GM18519 (cell line): Measurements from ENCODE around the gene BUD31.
"Not testable (repeated sequence)": the region's sequence is repeated elsewhere in the genome, so short reads cannot be mapped to it uniquely, and the experiment has no call there.

Experiments
- ATAC-seq: cut with Tn5 transposase; IDR thresholded peaks from one replicate; pipeline ENCODE4 v1.9.1; 2021; ENCODE audit warnings: mild to moderate bottlenecking, moderate library complexity; ENCODE audit not compliant: unreplicated experiment, low FRiP score

The BUD31 gene

DNA sequence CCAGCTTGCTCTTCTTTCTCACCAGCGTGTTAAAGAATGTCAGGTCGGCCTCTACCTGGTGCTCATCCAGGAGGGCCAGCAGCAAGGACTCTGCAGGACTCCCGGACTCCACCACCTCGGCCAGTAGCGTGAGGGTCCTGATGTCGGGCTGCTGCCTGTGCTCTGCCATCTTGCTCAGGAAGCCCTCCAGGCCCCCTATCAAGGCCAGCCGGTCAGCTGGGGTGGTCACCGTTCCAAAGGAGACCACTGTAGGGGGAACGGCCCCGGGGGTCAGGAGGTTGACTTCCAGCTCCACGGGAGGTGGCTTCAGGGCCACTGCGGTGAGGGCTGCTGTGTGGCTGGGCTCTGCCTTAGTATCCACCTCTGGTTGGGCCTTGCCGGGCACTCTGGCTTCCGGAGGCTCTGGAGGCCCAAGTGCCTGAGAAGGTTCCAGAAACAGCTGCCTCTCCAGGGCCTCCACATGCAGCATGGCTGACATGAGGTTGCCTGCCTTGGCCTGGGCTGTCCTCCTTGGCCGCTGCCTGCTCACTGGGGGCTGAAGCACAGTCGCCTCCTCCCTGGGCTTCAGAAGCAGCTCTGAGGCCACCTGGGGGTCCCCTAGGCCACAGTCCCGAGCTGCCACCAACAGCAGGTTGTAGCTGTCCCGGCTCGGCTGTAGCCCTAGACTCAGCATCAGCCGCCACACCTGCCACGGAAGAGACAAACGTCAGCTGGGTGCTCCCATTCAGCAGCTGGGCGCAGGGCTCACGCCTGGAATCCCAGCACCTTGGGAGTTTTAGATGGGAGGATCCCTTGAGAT lies 16.4 kb downstream of the BUD31 start:
- ATAC-seq, result no peak

DNA sequence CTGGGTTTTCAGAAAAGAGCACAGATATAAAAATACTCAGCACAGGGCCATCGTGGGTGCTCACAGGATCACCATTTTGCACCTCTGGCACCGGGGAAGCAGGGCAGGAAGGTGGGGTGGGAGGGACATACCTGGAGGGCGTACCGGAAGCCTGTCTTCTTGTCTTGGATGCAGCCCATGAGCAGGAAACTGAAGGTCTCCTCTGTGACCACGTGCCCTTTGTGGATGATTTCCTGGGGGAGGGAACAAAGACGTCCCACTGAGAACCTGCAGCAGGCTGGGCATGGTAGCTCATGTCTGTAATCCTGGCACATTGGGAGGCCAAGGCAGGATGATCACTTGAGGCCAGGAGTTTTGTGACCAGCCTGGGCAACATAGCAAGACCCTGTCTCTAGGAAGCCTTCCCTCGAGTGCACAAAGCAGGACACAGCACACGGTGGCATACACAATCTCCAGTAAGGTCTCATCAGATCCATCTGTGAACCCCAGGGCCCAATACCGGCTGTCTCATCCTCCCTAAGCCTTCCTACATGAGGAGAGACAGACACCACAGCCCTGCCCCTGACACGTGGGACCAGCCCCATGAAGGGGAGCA lies 20.3 kb downstream of the BUD31 start:
- no peak for ATAC-seq

DNA sequence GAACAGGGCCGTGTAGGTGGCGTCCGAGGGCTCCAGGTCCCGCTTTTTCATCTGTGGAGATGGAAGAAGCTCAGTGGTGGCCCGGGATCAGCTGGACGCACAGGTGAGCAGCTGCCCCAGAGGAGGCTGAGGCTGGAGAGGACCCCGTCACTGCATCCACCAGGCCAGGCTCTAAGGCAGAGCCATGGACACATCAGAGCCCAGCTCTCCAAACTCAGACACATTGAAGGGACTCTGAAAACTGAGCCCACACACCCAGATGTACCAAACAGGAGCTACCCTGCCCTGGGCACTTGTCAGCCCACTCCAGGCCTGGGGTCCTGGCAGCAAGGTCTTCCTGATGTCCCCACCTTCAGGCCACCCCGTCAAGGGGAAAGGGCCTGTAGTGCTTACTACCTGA lies 21.0 kb downstream of the BUD31 start:
- no peak for ATAC-seq

DNA sequence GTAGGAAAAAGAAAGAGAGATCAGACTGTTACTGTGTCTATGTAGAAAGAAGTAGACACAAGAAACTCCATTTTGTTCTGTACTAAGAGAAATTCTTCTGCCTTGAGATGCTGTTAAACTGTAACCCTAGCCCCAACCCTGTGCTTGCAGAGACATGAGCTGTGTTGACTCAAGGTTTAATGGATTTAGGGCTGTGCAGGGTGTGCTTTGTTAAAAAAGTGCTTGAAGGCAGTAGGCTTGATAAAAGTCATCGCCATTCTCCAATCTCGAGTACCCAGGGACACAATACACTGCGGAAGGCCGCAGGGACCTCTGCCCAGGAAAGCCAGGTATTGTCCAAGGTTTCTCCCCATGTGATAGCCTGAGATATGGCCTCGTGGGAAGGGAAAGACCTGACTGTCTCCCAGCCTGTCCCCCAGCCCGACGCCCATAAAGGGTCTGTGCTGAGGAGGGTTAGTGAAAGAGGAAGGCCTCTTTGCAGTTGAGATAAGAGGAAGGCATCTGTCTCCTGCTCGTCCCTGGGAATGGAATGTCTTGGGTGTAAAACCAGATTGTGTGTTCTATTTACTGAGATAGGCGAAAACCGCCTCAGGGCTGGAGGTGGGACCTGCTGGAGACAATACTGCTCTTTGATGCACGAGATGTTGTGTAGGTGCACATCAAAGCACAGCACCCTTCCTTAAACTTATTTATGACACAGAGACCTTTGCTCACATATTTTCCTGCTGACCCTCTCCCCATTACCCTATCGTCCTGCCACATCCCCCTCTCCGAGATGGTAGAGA lies 23.2 kb downstream of the BUD31 start:
- ATAC-seq, result not testable (repeated sequence)

DNA sequence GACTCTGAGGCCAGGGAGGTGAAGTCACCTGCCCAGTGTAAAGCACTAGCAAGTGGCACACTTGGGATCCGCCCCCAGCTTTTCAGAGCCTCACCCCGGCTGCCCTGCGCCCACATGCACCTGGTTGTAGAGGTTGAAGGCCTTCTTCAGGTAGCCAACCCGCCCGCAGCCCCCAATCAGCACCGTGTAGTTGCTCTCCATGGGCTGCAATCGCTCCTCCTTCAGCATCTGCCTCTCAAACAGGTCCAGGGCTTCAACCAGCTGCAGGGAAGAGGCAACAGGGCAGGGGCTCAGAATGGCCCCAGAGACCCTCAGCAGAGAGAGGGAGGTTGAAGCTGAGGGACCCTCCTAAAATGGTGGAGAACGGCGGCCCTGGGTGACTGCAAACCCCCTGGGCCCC lies 24.4 kb downstream of the BUD31 start:
- ATAC-seq, result no peak

DNA sequence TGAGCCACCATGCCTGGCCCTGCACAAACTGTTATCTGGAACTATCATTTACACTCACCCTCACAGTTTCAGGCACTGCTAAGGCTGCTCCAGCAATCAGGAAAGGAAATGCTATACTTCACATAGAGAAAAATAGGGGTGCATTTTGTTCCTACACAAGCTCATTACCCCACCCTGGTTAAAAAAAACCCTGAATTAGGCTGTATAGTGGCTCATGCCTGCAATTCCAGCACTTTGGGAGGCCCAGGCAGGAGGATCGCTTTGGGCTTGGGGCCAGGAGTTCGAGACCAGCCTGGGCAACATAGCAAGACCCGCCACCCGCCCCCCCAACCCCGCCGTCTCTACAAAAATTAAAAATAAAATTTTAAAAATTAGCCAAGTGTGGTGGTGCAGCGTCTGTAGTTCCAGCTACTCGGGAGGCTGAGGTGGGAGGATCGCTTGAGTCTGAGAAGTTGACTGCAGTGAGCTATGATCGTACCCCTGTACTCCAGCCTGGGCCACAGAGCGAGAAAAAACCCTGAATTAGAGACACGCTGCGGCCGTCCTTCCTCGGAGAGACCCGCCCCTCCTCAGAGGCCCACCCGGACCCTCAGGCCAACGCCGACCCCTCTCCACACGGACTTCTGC lies 29.3 kb downstream of the BUD31 start:
- no peak for ATAC-seq

DNA sequence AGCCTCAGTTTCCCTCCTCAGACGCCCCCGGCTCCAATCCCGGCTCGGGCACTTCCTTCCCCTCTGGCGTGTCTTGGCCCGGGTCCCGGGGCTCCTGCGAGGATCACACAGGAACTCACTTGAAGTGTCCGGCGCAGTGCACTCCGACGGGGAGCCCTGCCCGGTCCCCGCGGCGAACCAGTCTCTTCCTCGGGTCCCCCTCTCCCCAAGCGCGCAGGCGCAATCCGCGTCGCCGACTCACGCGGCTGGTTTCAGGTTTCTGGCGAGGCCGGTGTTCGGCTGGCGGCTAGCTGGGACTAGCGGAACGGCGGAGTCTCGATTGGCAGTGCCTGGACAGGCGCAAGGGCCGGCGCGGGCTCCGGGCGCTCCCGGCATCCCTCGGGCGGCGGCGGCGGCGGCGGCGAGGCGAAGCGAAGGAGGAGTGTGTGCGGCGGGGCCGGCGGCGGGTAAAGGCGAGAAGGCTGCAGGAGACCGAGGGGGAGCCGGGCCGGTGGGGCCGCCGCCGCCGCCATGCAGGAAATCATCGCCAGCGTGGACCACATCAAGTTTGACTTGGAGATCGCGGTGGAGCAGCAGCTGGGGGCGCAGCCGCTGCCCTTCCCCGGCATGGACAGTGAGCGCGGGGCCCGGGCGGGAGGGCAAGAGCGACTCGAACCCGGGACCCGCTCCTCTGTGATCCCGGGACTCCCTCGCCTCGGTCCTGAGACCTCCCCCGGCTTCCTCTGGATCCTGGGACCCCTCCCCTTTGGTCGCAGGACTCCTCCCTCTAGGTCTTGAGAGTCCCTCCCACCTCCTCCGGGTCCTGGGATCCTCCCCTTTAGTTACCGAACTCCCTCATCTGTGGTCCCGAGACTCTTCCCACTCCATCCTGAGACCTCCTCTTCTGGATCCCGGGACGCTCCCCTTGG lies 30.1 kb downstream of the BUD31 start, which contains the start of the genes CPSF4 and PTCD1:
CPSF4 (plus strand) TSS at position 371 of the 908 bp plus-strand sequence; CDS start at position 511, 140 bp downstream.
PTCD1 (minus strand) TSS at position 226 of the 908 bp plus-strand sequence. CDS start 3,556 bp downstream, outside the sequence.
- peak; percentile 86 for ATAC-seq

DNA sequence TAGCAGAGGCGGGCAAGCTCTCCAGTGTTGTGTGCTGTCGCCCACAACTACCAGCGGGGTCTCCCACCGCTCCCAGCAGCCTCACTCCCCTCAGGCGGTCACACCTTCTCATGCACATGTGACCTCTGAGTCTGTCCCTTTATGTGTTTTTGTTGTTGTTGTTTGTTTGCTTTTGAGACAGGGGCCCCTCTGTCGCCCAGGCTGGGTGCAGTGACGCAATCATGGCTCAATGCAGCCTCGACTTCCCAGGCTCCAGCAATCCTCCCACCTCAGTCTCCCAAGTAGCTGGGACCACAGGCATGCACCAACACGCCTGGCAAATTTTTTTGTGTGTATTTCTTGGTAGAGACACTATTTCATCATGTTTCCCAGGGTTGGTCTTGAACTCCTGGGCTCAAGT lies 31.4 kb downstream of the BUD31 start:
- no peak for ATAC-seq

DNA sequence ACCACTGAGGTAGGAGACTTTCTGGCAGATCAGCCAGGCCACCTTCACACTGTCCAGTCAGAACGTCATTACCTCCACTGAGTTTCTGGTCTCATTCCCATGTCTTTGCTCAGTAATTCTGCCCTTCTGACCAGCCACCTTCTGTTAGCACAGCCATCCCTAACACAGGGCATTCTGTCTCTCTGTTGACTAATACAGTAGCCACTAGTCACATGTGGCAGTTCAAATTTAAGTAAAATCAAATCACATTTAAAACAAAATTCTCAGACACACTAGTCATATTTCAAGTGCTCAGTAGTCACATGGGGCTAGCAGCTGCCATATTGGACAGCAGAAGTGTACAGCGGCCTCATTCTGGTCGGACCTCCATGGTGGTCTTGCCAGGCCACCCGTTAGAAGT lies 37.3 kb downstream of the BUD31 start:
- ATAC-seq, result no peak

DNA sequence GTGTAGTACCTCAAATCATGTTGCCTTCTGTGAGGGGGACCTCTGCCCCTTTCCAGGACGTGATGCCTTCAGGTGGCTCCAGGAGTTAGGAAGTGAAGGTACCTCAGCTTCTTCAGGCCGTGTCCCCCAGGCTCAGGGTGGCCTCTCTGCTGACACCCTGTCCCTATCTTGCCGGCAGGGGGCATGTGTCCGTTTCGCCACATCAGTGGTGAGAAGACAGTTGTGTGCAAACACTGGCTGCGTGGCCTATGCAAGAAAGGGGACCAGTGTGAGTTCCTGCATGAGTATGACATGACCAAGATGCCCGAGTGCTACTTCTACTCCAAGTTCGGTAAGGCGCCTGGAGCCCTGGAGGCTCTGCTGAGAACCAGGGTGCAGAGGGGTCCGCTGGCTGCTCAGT lies 39.2 kb downstream of the BUD31 start:
- ATAC-seq, result no peak

DNA sequence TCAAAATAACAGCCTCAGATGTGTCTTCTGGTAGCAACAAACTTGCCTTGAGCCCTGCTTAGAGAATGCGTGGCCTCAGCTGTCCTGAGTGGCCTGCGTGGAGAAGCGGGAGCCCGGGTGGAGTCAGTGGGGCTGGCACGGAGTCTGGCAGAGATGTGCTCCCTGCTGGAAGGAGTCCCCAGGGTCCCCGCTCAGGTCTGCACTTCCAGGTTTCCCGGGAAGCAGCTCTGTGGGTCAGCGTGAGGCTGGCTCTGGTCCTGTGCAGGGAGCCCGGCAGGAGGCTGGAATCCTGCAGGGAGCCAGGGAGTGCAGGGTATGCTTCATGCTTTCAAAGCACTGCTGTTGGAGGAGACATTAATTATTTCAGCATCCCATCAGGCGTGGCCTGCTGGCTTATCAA lies 40.1 kb downstream of the BUD31 start:
- no peak for ATAC-seq

DNA sequence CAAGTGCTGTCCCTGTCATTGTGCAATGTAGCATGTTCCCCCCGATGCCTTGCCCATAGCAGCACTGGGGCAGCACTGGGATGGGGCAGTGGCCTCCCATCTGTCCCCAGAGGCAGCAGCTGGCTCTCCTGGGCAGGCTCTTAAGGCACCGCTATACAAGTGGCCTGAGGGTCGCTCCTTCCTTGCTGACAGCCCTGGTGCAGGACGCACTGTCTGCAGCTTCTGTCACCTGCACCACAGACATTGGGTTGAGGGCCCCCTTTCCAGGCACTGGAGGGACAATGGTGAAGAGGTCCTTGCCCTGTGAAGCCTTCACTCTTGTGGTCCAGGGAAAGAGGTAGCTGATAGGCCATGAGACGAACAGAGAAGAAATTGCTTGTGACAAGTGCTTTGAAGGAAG lies 40.6 kb downstream of the BUD31 start:
- ATAC-seq, result no peak

DNA sequence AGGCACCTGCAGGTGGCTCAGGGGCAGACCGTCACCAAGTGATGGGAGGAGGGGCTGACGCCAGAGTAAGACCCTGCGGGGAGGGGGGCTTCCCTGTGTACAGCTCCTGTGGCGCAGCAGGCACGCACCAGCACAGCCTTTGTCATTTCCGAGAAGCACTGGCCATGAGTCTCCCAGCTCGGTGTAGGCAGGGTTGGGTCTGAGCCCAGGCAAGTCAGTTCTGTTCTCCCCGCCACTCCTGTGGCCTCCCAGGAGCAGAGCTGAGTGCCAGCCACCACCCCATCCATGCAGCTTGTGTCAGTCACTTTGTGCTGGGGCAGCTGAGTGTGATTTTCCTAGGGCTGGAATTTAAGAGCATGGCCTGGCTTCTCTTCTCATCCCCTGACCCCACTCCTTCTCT lies 43.2 kb downstream of the BUD31 start:
- ATAC-seq, result no peak

DNA sequence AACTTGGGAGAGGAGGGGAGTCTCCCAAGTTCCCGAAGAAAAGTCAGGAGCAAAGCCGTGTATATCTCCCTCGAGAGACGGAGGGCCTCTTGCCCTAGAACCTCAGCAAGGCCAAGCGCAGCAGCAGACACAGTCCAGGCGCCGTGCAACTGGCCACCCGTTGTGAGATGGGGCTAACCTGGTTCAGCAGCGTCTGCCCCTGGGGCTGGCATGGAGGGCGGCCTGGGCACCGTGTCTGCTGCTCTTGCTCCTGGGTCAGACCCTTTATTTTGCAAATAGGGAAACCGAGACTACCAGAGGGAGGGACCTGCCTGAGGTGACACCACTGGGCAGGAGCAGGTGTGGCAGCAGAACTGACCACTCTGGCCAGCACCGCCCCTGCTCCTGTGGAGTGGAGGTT lies 43.8 kb downstream of the BUD31 start:
- no peak for ATAC-seq

DNA sequence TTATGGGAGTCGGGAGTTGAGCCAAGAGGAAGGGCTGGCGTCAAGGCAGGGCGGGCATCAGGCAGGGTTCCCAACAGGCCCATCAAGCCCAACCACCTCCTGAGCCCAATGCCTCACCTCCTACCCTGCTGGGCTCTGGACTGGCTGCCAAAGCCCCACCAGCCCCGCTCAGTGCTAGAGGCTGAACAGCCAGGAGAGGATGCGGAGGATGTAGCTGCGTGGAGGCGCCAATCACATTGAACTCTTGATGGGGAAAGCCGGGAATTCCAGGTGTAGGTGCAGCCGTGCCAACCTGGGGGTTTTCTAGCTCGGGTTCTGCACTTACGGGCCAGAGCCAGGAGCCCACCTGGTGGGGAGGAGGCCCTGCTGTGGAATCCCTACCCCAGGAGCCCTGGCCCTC lies 44.3 kb downstream of the BUD31 start:
- ATAC-seq, result no peak

DNA sequence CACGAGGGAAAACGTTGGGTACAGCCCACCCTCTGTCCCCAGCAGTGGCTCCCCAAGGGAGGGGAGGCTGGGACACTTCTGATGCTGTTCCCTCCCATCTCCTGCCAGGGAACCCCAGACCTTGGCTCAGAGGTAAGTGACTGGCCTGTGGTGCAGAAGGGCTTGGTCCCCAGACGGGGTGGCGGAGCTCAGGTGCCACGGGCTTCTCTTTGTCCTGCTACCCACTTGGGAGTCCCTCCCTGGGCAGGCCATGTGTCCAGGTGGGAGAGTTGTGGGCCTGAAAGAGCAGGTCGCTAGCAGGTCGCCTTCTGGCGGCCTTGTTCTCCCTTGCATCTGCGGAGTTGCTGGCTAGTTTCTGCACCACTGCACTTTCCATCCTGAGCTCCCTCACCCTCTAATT lies 47.1 kb downstream of the BUD31 start:
- ATAC-seq, result no peak

DNA sequence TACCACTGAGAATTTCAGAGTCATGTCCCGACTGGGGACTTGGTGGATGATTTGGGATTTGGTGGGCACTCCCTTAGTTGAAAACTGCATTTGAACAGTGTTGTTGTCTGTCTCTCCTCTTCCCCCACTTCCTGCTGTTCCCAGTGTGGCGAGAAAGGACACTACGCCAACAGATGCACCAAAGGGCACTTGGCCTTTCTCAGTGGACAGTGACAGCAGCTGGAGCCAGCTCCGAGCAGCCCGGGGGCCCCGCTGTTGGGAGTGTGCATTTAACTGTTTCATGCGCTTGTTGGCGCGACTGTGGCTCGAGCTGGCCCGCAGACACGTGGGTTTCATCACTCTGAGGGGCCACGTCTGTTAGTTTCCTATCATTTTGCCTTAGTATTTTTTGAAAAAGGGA lies 47.5 kb downstream of the BUD31 start:
- ATAC-seq, result no peak

DNA sequence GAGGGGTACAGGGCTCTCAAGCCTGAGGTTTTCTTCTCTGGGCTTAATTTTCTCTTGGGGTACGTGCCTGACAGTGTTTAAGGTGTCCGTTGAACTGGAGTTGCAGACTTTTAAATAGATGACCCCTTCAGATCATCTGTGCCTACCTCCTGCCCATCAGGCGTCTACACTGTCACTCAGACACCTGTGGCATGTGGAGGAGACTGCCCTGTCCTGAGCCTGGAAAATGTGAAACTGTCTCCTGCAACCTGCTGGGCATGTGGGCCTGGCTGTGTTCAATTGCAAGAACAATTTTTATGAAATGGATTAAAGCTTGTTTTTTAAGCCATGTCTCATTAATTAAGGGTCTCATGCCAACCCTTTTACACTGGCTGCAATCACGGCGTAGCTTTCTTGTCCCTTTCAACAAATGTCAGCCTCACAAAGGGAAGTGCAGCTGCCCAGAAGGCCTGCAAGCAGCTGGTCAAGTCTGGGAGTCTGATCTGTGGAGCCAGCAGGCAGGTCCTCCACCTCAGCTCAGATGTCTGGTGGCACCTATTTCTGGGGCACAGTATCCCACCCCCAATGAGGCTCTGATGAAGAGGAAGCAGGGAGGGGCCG lies 48.4 kb downstream of the BUD31 start:
- ATAC-seq, result no peak

DNA sequence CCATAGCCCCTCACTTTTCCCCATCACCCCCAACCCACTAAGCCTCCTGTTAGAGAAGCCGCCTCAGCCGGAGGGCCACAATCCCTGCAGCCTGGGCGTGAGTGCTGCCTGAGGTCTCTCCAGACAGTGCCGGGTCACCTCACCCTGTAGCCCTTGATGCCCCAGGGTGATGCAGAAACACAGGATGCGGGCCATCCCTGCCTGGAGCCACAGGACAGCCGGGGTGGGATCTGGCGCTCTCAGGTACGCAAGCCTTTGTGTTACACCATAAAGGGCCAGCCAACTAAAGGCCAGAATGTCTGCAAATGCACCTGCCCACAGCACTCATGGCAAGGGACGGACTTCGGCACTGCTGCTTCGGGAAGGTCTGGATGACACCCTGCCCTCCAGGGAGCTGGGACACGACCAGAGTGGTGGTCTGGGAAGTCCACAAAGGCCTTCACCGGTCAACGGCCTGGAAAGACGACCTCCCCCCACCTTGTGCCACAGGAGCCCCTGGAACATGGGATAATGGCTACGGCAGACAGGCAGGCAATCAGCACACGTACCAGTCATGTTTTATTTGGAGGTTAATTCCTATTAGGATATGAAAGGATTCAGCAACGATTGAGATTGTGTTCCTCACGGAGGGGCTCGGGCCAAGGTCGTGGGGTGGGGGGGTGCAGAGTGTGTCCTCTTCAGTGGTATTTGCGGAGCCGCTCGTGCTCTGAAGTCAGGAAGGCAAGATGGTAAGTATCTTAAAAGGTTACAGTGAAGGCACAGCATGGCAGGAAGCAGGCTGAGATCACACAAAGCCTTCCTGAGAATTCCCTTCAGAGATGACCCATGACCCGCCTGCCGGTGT lies 49.1 kb downstream of the BUD31 start:
- no peak for ATAC-seq
